HepG2 (cell line): Measurements from ENCODE around the gene TRPV2. TPM values are rescaled to one million over a fixed set of nuclear protein-coding genes. Genes with fewer than 3 reads are reported as not detected.

ENCODE experiments used
- ARHGAP35 ChIP-seq: sonication (generic); formaldehyde crosslinking; IDR thresholded peaks from 2 replicates; pipeline ENCODE4 v1.9.0; 2022; ENCODE audit warnings: mild to moderate bottlenecking, inconsistent platforms, moderate library complexity, missing genetic modification reagents, borderline replicate concordance
- CHCHD3 ChIP-seq: sonication (generic); formaldehyde crosslinking; IDR thresholded peaks from 2 replicates; pipeline ENCODE4 v1.8.0; 2022; ENCODE audit warnings: mild to moderate bottlenecking, missing genetic modification reagents, moderate library complexity
- HMGXB3 ChIP-seq: sonication (generic); formaldehyde crosslinking; IDR thresholded peaks from 2 replicates; pipeline ENCODE4 v1.4.0; 2020; ENCODE audit warnings: missing genetic modification reagents, borderline replicate concordance
- HNF4A ChIP-seq: sonication (generic); formaldehyde crosslinking; IDR thresholded peaks from 2 replicates; pipeline ENCODE4 v1.4.0; 2020; ENCODE audit warnings: missing genetic modification reagents
- MLXIP ChIP-seq: sonication (generic); formaldehyde crosslinking; IDR thresholded peaks from 2 replicates; pipeline ENCODE4 v1.9.0; 2021; ENCODE audit warnings: missing genetic modification reagents, borderline replicate concordance
- MTA1 ChIP-seq: sonication (generic); formaldehyde crosslinking; IDR thresholded peaks from 2 replicates; pipeline ENCODE4 v1.4.0; 2020; ENCODE audit warnings: missing genetic modification reagents, mild to moderate bottlenecking, borderline replicate concordance
- NFIC ChIP-seq: IDR thresholded peaks from 2 replicates; pipeline ENCODE4 v1.6.1; 2012; ENCODE audit warnings: mild to moderate bottlenecking, low read length, inconsistent platforms
- NONO ChIP-seq, 2 experiments: fragments of 450-650 bp in 1 of 2; sonication (generic) in 1 of 2; formaldehyde crosslinking in 1 of 2; IDR thresholded peaks in 1 of 2; conservative IDR thresholded peaks in 1 of 2; 2 replicates each; pipeline versions ENCODE4 v1.6.1 to v1.8.0; 2017 to 2022; ENCODE audit warnings: mild to moderate bottlenecking in 1 of 2, missing genetic modification reagents in 1 of 2, moderate library complexity in 1 of 2
- ZMAT3 ChIP-seq: sonication (generic); formaldehyde crosslinking; conservative IDR thresholded peaks from 2 replicates; pipeline ENCODE4 v1.7.0; 2021; ENCODE audit warnings: missing genetic modification reagents
- ZNF563 ChIP-seq: sonication (generic); formaldehyde crosslinking; IDR thresholded peaks from 2 replicates; pipeline ENCODE4 v1.8.0; 2022; ENCODE audit warnings: mild to moderate bottlenecking, moderate library complexity, missing genetic modification reagents
- ZNF772 ChIP-seq: sonication (generic); formaldehyde crosslinking; IDR thresholded peaks from 2 replicates; pipeline ENCODE4 v1.5.0; 2020; ENCODE audit warnings: mild to moderate bottlenecking, missing genetic modification reagents
- ZSCAN12 ChIP-seq: sonication (generic); formaldehyde crosslinking; IDR thresholded peaks from 2 replicates; pipeline ENCODE4 v1.9.0; 2021; ENCODE audit warnings: mild to moderate bottlenecking, missing genetic modification reagents
- ZXDC ChIP-seq: sonication (generic); formaldehyde crosslinking; IDR thresholded peaks from 2 replicates; pipeline ENCODE4 v1.5.0; 2020; ENCODE audit warnings: mild to moderate bottlenecking, missing genetic modification reagents
- polyA plus RNA-seq, 8 experiments: library from polyadenylated mRNA; depleted of rRNA in 3 of 8; stranded (reverse) in 7 of 8; unstranded in 1 of 8; fragments of >200 nt; fragmentation: Illumina TruSeq in 4 of 8; extraction: Trizol in 4 of 8; gene quantifications; 2 replicates each; pipeline versions ENCODE4 v1.2.1 to v1.2.3, GENCODE V29; 2011 to 2016; ENCODE audit warnings: low read depth in 4 of 8, missing spikeins in 1 of 8, mixed read lengths in 1 of 8; ENCODE audit not compliant: insufficient read depth in 1 of 8
- total RNA-seq, 5 experiments: library from RNA; depleted of rRNA; stranded (reverse); fragments of >200 nt; fragmentation: Illumina TruSeq; extraction: Trizol; gene quantifications; 2 replicates each; pipeline ENCODE4 v1.2.3, GENCODE V29; 2016; ENCODE audit warnings: low read depth in 1 of 5
- TF ChIP-seq, protein P1 (sequence below): sonication (generic); formaldehyde crosslinking; IDR thresholded peaks from 2 replicates; pipeline ENCODE4 v1.9.0; 2021; ENCODE audit warnings: missing genetic modification reagents, borderline replicate concordance

TRPV2 gene
- total and polyA plus RNA-seq, 2 of the 13 experiments (the other 11 are each of a cell fraction or from before 2014, with no cell fraction given) = 13.6 to 21.3 TPM

- no peak for TF ChIP-seq MLXIP (CRISPR knock-in tag)
- peak; percentile 94 for TF ChIP-seq HNF4A (CRISPR knock-in tag)
- TF ChIP-seq ZMAT3 (CRISPR knock-in tag) = no peak
- TF ChIP-seq ZNF772 (CRISPR knock-in tag) = peak; percentile 67
- TF ChIP-seq ZNF563 (CRISPR knock-in tag) = peak; percentile 26
- no peak for TF ChIP-seq ZSCAN12
- TF ChIP-seq ARHGAP35 (CRISPR knock-in tag) = 0 out of 2 replicates have a peak, but pooled peaks have one; percentile 18
- TF ChIP-seq NFIC = no peak
- no peak for TF ChIP-seq HMGXB3
- TF ChIP-seq MTA1 (CRISPR knock-in tag) = peak; percentile 86
- TF ChIP-seq, protein P1, sequence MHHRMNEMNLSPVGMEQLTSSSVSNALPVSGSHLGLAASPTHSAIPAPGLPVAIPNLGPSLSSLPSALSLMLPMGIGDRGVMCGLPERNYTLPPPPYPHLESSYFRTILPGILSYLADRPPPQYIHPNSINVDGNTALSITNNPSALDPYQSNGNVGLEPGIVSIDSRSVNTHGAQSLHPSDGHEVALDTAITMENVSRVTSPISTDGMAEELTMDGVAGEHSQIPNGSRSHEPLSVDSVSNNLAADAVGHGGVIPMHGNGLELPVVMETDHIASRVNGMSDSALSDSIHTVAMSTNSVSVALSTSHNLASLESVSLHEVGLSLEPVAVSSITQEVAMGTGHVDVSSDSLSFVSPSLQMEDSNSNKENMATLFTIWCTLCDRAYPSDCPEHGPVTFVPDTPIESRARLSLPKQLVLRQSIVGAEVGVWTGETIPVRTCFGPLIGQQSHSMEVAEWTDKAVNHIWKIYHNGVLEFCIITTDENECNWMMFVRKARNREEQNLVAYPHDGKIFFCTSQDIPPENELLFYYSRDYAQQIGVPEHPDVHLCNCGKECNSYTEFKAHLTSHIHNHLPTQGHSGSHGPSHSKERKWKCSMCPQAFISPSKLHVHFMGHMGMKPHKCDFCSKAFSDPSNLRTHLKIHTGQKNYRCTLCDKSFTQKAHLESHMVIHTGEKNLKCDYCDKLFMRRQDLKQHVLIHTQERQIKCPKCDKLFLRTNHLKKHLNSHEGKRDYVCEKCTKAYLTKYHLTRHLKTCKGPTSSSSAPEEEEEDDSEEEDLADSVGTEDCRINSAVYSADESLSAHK = no peak
- no peak for TF ChIP-seq CHCHD3
- TF ChIP-seq ZXDC (CRISPR knock-in tag) = no peak
- TF ChIP-seq NONO (IDR thresholded peaks at IDR 0.05) = no peak
- no peak for TF ChIP-seq NONO (CRISPR knock-in tag; conservative IDR thresholded peaks at IDR 0.05)
Measured at GRCh38 chr17:16425698-16426659, 10.6 kb downstream of the TRPV2 start (continued).
